HG03354 (cell line): ENCODE data around the gene JMJD6.
"Not testable (repeated sequence)": the region's sequence is repeated elsewhere in the genome, so short reads cannot be mapped to it uniquely, and the experiment has no call there.

Source experiments
- ATAC-seq: cut with Tn5 transposase; IDR thresholded peaks from one replicate; pipeline ENCODE4 v1.9.1; 2021; ENCODE audit warnings: mild to moderate bottlenecking; ENCODE audit not compliant: unreplicated experiment, poor library complexity, severe bottlenecking

Gene JMJD6

GRCh38 chr17:76701471-76701967 lies 24.9 kb downstream of the JMJD6 start:
- ATAC-seq: no peak

DNA sequence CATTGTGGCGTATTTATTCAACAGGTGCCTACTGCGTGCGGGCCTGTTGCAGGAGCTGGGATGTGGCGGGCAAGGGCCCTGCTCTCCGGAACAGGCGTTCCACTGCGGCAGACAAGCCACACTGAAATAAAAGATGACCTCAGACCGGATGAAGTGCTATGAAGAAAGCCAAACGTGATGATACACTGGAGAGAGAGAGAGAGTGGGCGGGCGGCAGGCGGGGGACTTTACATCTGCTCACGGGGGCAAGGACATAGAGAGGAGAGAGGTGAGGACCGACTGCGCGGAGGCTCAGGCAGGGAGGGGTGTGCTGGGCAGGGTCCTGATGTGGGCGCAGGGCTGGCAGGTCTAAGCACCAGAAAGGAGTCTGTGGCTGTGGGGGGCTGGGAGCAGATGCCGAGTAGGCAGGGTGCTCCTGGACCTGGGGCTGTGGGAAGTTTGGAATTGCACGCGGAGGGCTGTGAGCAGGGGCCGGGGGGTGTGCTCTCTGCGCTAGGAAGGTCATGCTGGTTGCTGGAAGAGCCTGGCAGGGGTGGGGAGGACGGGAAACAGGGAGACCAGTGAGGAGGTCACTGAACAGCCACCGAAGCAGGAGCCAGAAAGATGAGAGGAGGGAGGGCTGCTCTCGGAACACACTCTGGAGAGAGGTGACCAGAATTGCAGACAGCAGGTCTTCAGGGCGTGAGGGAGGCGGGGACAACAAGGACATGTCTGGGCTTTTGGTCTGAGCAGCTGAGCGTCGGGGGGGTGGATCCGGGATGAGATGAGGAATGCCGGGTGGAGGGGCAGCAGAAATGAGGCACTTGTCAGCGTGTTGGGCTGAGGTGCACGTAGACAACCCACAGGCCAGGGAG lies 25.6 kb downstream of the JMJD6 start:
- ATAC-seq: no peak

- ATAC-seq: no peak
These were observed 26.2 kb downstream of the JMJD6 start for GRCh38 chr17:76700270-76700616.

DNA sequence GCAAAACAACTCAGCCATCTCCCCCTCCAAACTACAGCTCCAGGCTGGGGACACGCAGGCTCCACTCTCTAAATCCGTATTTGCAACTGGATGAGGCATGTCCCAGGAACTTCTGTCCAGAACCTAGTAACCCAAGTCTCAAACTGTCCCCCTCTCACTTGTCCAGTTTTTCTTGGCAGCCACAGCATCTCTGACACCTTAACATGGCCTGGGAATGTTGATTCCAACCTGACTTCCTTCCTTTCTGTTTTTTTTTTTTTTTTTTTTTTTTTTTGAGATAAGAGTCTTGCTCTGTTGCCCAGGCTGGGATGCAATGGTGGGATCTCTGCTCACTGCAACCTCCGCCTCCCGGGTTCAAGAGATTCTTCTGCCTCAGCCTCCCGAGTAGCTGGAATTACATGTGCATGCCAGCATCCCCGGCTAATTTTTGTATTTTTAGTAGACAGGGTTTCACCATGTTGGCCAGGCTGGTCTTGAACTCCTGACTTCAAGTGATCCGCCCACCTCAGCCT lies 27.9 kb downstream of the JMJD6 start:
- not testable (repeated sequence) for ATAC-seq

DNA sequence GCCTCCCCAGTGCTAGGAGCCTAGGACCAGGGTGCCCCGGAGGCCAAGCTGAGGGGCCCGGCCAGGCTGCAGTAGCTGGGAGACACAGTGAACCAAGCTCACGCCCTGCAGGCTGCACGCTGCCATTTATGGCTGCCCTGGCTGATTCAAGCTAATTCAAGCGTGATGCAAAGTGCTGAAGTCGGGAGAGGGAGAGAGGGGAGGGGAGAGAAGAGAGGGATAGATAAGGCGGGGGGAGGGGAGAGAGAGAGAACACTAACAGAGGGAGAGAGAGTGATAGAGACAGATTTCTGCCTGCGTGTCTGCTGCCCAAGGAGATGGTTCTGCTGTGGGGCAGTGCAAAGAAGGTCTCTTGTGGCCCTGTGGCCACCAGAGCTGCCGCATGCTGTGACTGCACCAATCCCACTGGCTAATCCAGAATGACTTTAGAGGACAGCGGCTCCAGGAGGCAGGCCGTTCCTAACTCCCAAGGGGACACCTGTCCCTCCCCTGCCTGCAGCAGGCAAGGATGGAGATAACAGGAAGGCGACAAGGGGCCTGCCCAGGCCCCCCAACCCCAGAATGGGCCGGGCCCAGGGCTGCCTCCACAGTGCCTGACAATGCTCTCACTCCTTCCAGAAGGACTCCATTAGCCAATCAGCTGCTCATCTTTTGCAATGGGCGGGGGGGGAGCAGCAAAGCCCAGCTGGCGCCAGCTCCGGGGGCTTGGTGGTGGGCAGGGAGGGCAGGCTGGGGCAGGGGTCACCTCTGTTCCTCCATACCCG lies 28.5 kb downstream of the JMJD6 start:
- no peak for ATAC-seq

DNA sequence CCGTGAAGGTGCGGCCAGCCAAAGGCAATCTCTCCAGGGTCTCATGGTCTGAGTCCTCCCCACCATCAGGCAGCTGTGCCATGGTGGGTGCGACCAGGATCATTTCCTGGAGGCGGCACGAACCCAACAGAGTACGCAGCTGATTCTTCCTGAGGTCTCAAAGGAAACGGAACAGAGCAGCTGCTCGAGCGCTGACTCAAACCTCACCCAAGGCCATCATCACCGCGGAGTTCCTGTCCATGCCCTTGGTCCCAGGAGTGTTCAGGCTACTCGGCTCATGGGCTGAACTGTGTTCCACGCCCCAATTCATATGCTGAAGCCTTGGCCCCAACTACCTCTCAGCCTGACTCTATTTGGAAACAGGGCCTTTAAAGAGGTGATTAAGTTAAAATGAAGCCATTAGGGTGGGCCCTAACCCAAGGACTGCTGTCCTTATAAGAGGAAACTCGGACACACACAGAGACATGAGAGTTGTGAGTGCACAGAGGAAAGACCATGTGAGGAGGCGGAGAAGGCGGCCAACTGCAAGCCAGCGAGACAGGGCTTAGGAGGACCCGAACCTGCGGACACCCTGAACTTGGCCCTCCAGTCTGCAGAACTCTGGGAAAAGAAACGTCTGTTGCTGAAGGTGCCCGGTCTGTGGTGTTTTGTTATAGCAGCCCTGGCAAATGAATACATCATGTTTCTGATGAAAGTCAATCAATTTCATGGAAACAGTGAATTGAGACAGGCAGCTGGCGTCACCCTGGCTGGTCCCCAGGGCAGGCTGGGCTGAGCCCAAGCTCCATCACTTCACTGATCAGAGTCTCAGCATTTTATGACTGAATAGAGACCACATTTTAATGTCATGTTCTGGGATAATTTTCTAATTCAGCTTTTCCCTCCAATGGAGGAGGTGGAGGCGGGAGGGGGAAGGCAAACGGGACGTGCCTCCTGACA lies 29.4 kb downstream of the JMJD6 start:
- ATAC-seq: no peak

GRCh38 chr17:76695059-76695831 lies 31.2 kb downstream of the JMJD6 start:
- no peak for ATAC-seq

GRCh38 chr17:76691379-76692191 lies 34.8 kb downstream of the JMJD6 start:
- ATAC-seq: no peak

DNA sequence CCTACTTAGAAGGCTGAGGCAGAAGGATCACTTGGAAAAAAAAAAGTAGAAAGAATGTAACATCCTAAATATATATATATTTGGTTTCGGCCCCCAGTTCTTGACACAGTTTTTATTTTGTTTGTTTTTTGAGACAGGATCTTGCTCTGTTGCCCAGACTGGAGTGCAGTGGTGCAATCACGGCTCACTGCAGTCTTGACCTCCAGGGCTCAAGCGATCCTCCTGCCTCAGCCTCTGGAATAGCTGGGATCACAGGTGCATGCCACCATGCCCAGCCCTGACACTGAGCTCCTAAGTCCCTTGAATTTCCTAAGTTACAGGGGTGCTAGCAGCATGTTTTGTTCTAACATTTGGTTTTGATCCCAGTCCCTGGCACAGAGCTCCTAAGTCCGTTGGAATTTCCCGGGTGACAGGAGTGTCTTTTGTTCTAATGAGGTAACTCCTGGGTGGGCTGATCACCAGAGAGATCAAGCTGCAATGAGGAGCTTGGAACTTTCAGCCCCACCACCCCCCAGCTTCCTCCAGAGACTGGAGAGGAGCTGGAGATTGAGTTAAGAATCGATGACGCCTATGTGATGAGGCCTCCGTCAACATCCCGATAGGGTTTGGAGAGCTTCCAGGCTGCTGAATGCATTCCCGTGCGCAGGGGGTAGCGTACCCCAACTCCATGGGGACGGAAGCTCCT lies 35.7 kb downstream of the JMJD6 start:
- ATAC-seq: no peak

DNA sequence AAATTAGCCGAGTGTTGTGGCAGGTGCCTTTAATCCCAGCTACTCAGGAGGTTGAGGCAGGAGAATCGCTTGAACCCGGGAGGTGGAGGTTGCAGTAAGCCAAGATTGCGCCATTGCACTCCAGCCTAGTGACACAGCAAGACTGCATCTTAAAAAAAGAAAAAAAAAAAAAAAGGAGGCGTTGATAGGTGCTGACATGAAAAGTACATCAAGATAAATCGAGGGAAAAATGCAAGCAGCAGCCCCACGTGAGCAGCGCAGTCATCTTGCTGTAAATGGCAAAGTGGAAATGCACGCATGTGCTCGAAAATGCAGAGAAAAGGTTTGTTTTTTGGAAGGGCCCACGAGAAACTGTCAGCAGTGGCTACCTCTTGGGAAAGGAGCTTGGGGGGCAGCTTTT lies 36.5 kb downstream of the JMJD6 start:
- no peak for ATAC-seq

DNA sequence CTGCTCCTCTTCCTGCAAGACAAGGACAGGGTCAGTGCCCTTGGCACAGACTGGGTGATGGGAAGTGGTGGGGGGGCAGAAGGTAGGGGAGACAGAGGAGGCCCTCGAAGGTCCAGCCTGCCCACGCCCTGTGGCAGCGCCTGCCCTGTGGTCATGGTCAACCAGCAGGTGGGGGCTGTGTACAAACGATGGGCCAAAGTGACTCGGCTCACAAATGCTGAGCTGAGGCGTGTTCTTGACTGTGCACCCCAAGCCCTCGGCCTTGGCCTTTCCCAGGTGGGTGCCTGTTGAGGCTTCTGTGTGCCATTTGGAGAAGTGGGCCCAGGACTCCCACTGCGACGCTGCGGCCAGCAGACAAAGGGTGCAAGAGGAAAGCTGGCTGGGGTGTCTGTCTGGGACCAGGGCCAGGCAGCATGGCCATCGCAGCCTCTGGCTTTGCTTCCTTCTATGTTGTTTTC lies 38.2 kb downstream of the JMJD6 start:
- no peak for ATAC-seq

DNA sequence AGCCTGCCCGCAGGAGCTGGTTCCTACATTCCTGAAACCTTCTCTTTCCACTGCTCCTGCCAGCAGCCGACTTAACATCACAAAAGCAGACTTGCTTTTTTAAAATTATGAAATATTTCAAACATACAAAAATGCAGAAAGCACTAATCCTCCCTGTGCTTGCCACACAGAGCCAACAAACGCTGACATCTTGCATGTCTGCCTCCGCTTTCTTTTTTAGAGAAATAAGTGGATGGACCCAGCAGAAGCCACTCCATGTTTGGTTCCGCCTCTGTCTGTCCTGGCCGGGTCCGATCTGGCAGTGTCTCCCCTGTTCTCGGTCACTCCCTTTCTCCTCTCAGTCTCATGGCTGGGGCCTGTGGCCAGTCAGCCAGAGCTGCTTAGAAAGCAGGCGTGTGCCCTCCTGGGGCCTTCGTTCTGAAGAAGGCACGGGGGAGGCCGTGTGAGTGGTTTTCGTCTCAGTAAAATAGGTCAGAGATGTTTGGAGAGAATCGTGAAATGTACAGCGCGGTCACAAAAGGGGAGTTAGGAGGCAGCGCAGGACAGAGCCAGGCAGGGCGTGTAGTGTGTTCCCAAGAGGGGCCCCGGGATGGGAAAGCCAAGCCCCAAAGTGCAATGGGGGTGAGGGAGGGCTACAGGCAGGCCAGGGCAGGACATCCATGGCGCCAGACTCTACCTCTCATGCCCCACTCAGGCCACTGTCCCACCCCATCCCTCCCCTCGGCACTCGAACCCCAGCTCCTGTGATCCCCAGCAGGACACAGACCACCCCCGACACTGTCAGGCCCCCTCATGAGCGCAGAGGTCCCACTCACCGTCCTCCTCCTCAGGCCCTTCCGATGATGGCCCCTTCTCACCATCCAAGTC lies 38.9 kb downstream of the JMJD6 start:
- ATAC-seq: no peak

- no peak for ATAC-seq
These were observed 39.7 kb downstream of the JMJD6 start for GRCh38 chr17:76686538-76687297.

DNA sequence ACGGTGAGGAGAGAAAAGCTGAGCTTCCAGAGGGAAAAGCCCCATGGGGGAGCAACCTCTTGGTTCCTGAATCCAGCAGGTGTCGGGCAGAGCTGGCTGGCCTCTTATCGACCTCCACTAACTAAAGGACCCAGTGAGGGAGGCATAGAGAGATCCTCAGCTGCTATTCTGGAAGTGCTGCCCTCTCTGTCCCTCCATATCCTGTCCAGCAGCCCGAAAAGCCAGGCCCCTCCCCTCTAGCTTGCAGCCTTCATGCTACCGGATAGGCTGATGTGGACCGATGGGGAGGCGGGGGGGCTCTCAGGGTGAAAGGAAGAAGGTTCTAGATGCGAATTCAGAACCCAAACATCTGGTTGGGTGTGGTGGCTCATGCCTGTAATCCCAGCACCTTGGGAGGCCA lies 40.6 kb downstream of the JMJD6 start:
- ATAC-seq: no peak

DNA sequence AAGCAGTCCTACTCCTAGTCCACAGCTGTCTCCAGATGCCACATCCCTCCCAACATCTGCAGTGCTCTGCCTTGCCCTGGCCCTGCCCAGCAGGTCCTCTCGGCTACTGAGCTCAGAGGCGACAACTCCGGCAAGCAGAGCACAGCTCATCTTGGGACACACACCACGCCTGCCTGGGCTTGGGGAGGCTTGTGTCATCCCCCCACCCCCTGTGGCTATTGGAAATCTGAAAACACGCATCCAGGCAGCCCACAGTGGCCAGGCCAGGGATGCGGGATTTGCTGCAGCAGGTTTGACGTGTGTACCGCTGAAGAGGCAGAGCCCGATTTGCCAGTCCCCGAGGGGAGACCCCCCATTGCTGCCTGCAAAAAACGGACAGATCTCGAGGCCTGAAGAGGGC lies 41.0 kb downstream of the JMJD6 start:
- ATAC-seq: no peak

DNA sequence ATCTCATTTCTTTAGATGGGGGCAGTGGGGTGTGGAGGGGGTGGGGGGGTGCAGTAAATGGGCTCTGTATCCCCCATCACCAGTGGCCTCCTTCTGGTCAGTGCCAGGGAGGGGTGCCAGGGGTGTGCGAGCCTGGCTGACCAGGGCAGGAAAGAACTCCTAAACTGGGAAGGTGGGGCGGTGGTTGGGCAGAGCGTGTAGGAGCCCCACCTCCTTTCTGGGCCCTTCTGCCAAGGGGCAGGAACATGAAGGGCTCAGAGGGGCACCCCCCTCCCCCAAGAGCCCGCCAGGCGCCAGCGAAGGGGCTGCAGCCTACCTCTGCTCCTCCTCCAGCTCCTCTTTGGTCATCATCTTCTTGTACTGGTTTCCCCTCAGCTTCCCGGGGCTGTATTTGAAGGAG lies 41.6 kb downstream of the JMJD6 start:
- no peak for ATAC-seq
